DND-41 (cell line): ENCODE measurements around the gene ZNF266.

Source experiments
- ATAC-seq: fragments of 200-7000 bp; cut with Tn5 transposase; 3 replicates; pipeline ENCODE4 v1.9.1; 2021; ENCODE audit warnings: low read depth; ENCODE audit not compliant: insufficient read depth
- DNase-seq: peaks from one replicate; pipeline ENCODE4 v3.0.0-alpha.2; 2020
- H2AFZ ChIP-seq: 2 replicates; pipeline ENCODE4 v1.6.0; 2012; ENCODE audit warnings: low read depth, low read length
- H3K27ac ChIP-seq: 2 replicates; pipeline ENCODE4 v1.5.1; 2012; ENCODE audit warnings: low read length, inconsistent platforms
- H3K27me3 ChIP-seq: fragments of 200-600 bp; sonication (generic); 2 replicates; pipeline ENCODE4 v1.6.0; 2012; ENCODE audit warnings: low read length, mild to moderate bottlenecking, inconsistent platforms; ENCODE audit not compliant: insufficient read depth, poor library complexity
- H3K36me3 ChIP-seq: 2 replicates; pipeline ENCODE4 v1.5.1; 2012; ENCODE audit warnings: low read length, inconsistent platforms; ENCODE audit not compliant: insufficient read depth
- H3K4me1 ChIP-seq: 2 replicates; pipeline ENCODE4 v1.5.1; 2012; ENCODE audit warnings: mild to moderate bottlenecking, low read length; ENCODE audit not compliant: insufficient read depth
- H3K4me2 ChIP-seq: 2 replicates; pipeline ENCODE4 v1.6.0; 2012; ENCODE audit warnings: mild to moderate bottlenecking, moderate library complexity, low read length, inconsistent platforms; ENCODE audit not compliant: insufficient read depth
- H3K4me3 ChIP-seq, 2 experiments: fragments of 200-600 bp in 1 of 2; shearing (Covaris generic) in 1 of 2; 2 replicates each; pipeline ENCODE4 v1.5.1; 2012 to 2016; ENCODE audit warnings: inconsistent platforms in 2 of 2, low read length in 2 of 2, mild to moderate bottlenecking in 2 of 2, low read depth in 1 of 2, moderate library complexity in 1 of 2
- H3K79me2 ChIP-seq: 2 replicates; pipeline ENCODE4 v1.6.0; 2012; ENCODE audit warnings: low read length, inconsistent platforms; ENCODE audit not compliant: insufficient read depth
- H3K9ac ChIP-seq: 2 replicates; pipeline ENCODE4 v1.6.0; 2012; ENCODE audit warnings: low read depth, mild to moderate bottlenecking, inconsistent platforms, low read length, moderate library complexity
- H3K9me3 ChIP-seq: 2 replicates; pipeline ENCODE4 v1.5.1; 2012; ENCODE audit warnings: low read length, moderate library complexity, mild to moderate bottlenecking, inconsistent platforms; ENCODE audit not compliant: insufficient read depth, severe bottlenecking
- H4K20me1 ChIP-seq: 2 replicates; pipeline ENCODE4 v1.6.0; 2012; ENCODE audit warnings: low read length; ENCODE audit not compliant: insufficient read depth
- CTCF ChIP-seq: IDR thresholded peaks from 2 replicates; pipeline ENCODE4 v1.5.1; 2012; ENCODE audit warnings: borderline replicate concordance, low read length, moderate library complexity, mild to moderate bottlenecking; ENCODE audit not compliant: poor library complexity, severe bottlenecking; ENCODE audit errors: extremely low read depth
- EZH2 ChIP-seq: IDR thresholded peaks from 3 replicates; pipeline ENCODE4 v1.6.1; 2012; ENCODE audit warnings: borderline replicate concordance, low read depth, mild to moderate bottlenecking, moderate library complexity, low read length, inconsistent platforms; ENCODE audit not compliant: severe bottlenecking

ZNF266 gene

GRCh38 chr19:9370738-9371619, 64.4 kb downstream of the ZNF266 start:
- Histone ChIP-seq H2AFZ (no peak overlapping the region), H3K27ac (no peak overlapping the region), H3K4me3 (no peak overlapping the region), H3K27me3 (no peaks in the 10 kb centered on the region), H3K4me2 (no peak overlapping the region), H3K36me3 (peaks cover 18% of the 10 kb centered on the region; the same call in 1 of the 2 replicates), H3K9me3 (peaks cover 5% of the 10 kb centered on the region), H3K79me2 (no peaks in the 10 kb centered on the region), H4K20me1 (no peaks in the 10 kb centered on the region), H3K4me1 (no peaks in the 10 kb centered on the region), H3K9ac (no peak overlapping the region)
- ATAC-seq, result no peak
- no peak for DNase-seq
- TF ChIP-seq EZH2 (no peak), CTCF (no peak)

GRCh38 chr19:9362905-9363304, 72.5 kb downstream of the ZNF266 start, which contains the start of gene ZNF177:
Gene ZNF177, plus strand, starts transcription at chr19:9363013. Its CDS starts 15,299 bp downstream, at chr19:9378312.
- peak within 1 kb of the TSS; percentile 59 for H3K9ac ChIP-seq
- DNase-seq, result peak; percentile 75
- 0 out of 2 replicates have a peak, but pooled peaks cover 3% of the 10 kb centered on the region for H3K79me2 ChIP-seq
- peaks cover 15% of the 10 kb centered on the region for H3K4me1 ChIP-seq
- peak; percentile 94 for ATAC-seq
- peak within 1 kb of the TSS; percentile 27 to 57; a peak in 3 of 4 replicates for H3K4me3 ChIP-seq
- peaks cover 9% of the 10 kb centered on the region for H3K36me3 ChIP-seq
- peak within 1 kb of the TSS; percentile 43 for H3K27ac ChIP-seq
- H3K9me3 ChIP-seq, result no peaks in the 10 kb centered on the region
- no peak for TF ChIP-seq CTCF
- TF ChIP-seq EZH2, result no peak
- H3K4me2 ChIP-seq, result peak within 1 kb of the TSS; percentile 74
- peak within 1 kb of the TSS; percentile 51 for H2AFZ ChIP-seq
- no peaks in the 10 kb centered on the region for H4K20me1 ChIP-seq
- no peaks in the 10 kb centered on the region for H3K27me3 ChIP-seq
